ENCODE data around the gene CLSTN1.

GRCh38 chr1:9689971-9690381 is 133.8 kb downstream of the CLSTN1 start:
- no peak for TF ChIP-seq ESRRG (CRISPR knock-in tag; IDR thresholded peaks at IDR 0.05)
- TF ChIP-seq TOX (CRISPR knock-in tag; IDR thresholded peaks at IDR 0.05; ENCODE audit: borderline replicate concordance) = no peak
- no peak for TF ChIP-seq OSR1 (CRISPR knock-in tag; IDR thresholded peaks at IDR 0.05)
- no peak for TF ChIP-seq PATZ1 (CRISPR knock-in tag; IDR thresholded peaks at IDR 0.05; ENCODE audit: borderline replicate concordance)
- no peak for TF ChIP-seq ARNTL (CRISPR knock-in tag; IDR thresholded peaks at IDR 0.05; ENCODE audit: borderline replicate concordance, low read depth)
